Hindlimb muscle (tissue), 1 donor: ENCODE data around the gene C11orf24. TPM values are rescaled to one million over a fixed set of nuclear protein-coding genes. Genes with fewer than 3 reads are reported as not detected.
A peak's percentile ranks its signal among the peaks of the same experiment; 100 is the strongest.
"Not testable (repeated sequence)": the region's sequence is repeated elsewhere in the genome, so short reads cannot be mapped to it uniquely, and the experiment has no call there.

Experiments
- DNase-seq: peaks from one replicate; pipeline ENCODE4 v3.0.0-alpha.2; 2013
- polyA plus RNA-seq: library from polyadenylated mRNA; unstranded; fragments of 120-200 nt; gene quantifications from one replicate; pipeline ENCODE4 v1.2.1, GENCODE V29; 2013; ENCODE audit not compliant: insufficient read length

C11orf24 gene
- polyA plus RNA-seq, 1 donor: 23.3 TPM

- DNase-seq: no peak
These were observed 20.0 kb downstream of the C11orf24 start for GRCh38 chr11:68251765-68252164.

GRCh38 chr11:68244912-68245311 is 26.9 kb downstream of the C11orf24 start:
- DNase-seq: not testable (repeated sequence)

- not testable (repeated sequence) for DNase-seq
These were observed 27.9 kb downstream of the C11orf24 start for GRCh38 chr11:68243847-68244246.

- no peak for DNase-seq
These were observed 29.2 kb downstream of the C11orf24 start for GRCh38 chr11:68242616-68243015.

GRCh38 chr11:68231621-68232020 is 40.2 kb downstream of the C11orf24 start:
- no peak for DNase-seq

GRCh38 chr11:68229601-68230000 is 42.2 kb downstream of the C11orf24 start:
- DNase-seq: no peak

GRCh38 chr11:68226421-68226820 is 45.4 kb downstream of the C11orf24 start:
- DNase-seq: no peak

GRCh38 chr11:68224606-68225005 is 47.2 kb downstream of the C11orf24 start:
- no peak for DNase-seq

GRCh38 chr11:68223275-68223674 is 48.5 kb downstream of the C11orf24 start:
- no peak for DNase-seq

- no peak for DNase-seq
These were observed 50.4 kb downstream of the C11orf24 start for GRCh38 chr11:68221406-68221805.

- no peak for DNase-seq
These were observed 55.4 kb downstream of the C11orf24 start for GRCh38 chr11:68216171-68216938.

- DNase-seq: no peak
These were observed 56.1 kb downstream of the C11orf24 start for GRCh38 chr11:68215524-68216170.

- no peak for DNase-seq
These were observed 56.7 kb downstream of the C11orf24 start for GRCh38 chr11:68215087-68215445.

- DNase-seq: no peak
These were observed 57.3 kb downstream of the C11orf24 start for GRCh38 chr11:68214173-68215086.

- peak; percentile 95 for DNase-seq
These were observed 58.1 kb downstream of the C11orf24 start for GRCh38 chr11:68213555-68214172.

- peak; percentile 79 for DNase-seq
These were observed 58.6 kb downstream of the C11orf24 start, which contains the start of gene KMT5B for GRCh38 chr11:68213135-68213515. KMT5B (minus strand) TSS chr11:68213296; CDS start chr11:68190076, 23,220 bp downstream.

- DNase-seq: peak; percentile 81
These were observed 59.2 kb downstream of the C11orf24 start for GRCh38 chr11:68212421-68213134.

GRCh38 chr11:68211546-68211945 is 60.2 kb downstream of the C11orf24 start:
- no peak for DNase-seq
